Activated naive CD4-positive, alpha-beta T cell treated with anti-CD3 and anti-CD28 coated beads for 36 hours (primary cell): ENCODE measurements around the gene PLEKHG3. TPM values are rescaled to one million over a fixed set of nuclear protein-coding genes. Genes with fewer than 3 reads are reported as not detected.

Experiments used
- CTCF ChIA-PET: fragments of 350-600 bp; sonication (Branson Sonifier 250); formaldehyde crosslinking; loops from one replicate; lab custom pipeline; 2021; ENCODE audit warnings: antibody characterized with exemption; lab: Charles Lee
- DNase-seq: peaks from one replicate; pipeline ENCODE4 v3.0.0-alpha.2; 2020
- H3K27ac Mint-ChIP-seq: one replicate; pipeline ENCODE4 v1.8.0; 2021; ENCODE audit warnings: mild to moderate bottlenecking, mixed read lengths
- H3K27me3 Mint-ChIP-seq: one replicate; pipeline ENCODE4 v1.8.0; 2021; ENCODE audit warnings: low read depth, mixed read lengths
- H3K36me3 Mint-ChIP-seq: one replicate; pipeline ENCODE4 v1.8.0; 2021; ENCODE audit warnings: low read depth, mixed read lengths
- H3K4me1 Mint-ChIP-seq: one replicate; pipeline ENCODE4 v1.8.0; 2021; ENCODE audit warnings: low read depth, mixed read lengths
- H3K4me3 Mint-ChIP-seq: one replicate; pipeline ENCODE4 v1.8.0; 2021; ENCODE audit warnings: mild to moderate bottlenecking, moderate library complexity, mixed read lengths
- H3K9me3 Mint-ChIP-seq: one replicate; pipeline ENCODE4 v1.8.0; 2021; ENCODE audit warnings: mixed read lengths
- intact Hi-C: fragments of 100-400 bp; cut with micrococcal nuclease; formaldehyde crosslinking; loops from one replicate; pipeline ENCODE4 v1.15.1; 2023
- total RNA-seq, 2 experiments: library from RNA; stranded (reverse); gene quantifications; one replicate each; pipeline ENCODE4 v1.2.3, GENCODE V29; 2021

PLEKHG3 gene
- total RNA-seq, 2 experiments from 2014 or later = 0.48 to 1.1 TPM

- intact Hi-C loops = no loop called here
- no peak for DNase-seq
- H3K27me3 Mint-ChIP-seq = no peaks in the 10 kb centered on the region
- no peaks in the 10 kb centered on the region for H3K36me3 Mint-ChIP-seq
- CTCF ChIA-PET = interaction anchor here (0.7 to 8.5 kb wide), 4 partner anchors 13 to 215 kb away, joined by 3 to 67 read pairs (median 4); no protein-coding TSS in a partner anchor
- no peak overlapping the region for H3K4me3 Mint-ChIP-seq
- H3K4me1 Mint-ChIP-seq = peaks cover 16% of the 10 kb centered on the region
- no peaks in the 10 kb centered on the region for H3K9me3 Mint-ChIP-seq
- no peak overlapping the region for H3K27ac Mint-ChIP-seq
Measured at GRCh38 chr14:64676410-64677008, 27.7 kb upstream of the PLEKHG3 start.

- CTCF ChIA-PET = interaction anchor here (1.2 kb wide), 1 partner anchor 89 kb away, joined by 3 read pairs; no protein-coding TSS in a partner anchor
- H3K9me3 Mint-ChIP-seq = no peaks in the 10 kb centered on the region
- DNase-seq = no peak
- no peaks in the 10 kb centered on the region for H3K4me1 Mint-ChIP-seq
- no peak overlapping the region for H3K4me3 Mint-ChIP-seq
- no peaks in the 10 kb centered on the region for H3K36me3 Mint-ChIP-seq
- intact Hi-C loops = no loop called here
- no peaks in the 10 kb centered on the region for H3K27me3 Mint-ChIP-seq
- no peak overlapping the region for H3K27ac Mint-ChIP-seq
Measured at GRCh38 chr14:64680013-64680713, 24.1 kb upstream of the PLEKHG3 start.

GRCh38 chr14:64680714-64681065, 23.5 kb upstream of the PLEKHG3 start:
- CTCF ChIA-PET = no interaction called here
- Mint-ChIP-seq H3K4me3 (no peak overlapping the region), H3K36me3 (no peaks in the 10 kb centered on the region), H3K4me1 (no peaks in the 10 kb centered on the region), H3K27ac (no peak overlapping the region), H3K9me3 (no peaks in the 10 kb centered on the region), H3K27me3 (no peaks in the 10 kb centered on the region)
- intact Hi-C loops = no loop called here
- no peak for DNase-seq

GRCh38 chr14:64681796-64682710, 22.2 kb upstream of the PLEKHG3 start:
- no peaks in the 10 kb centered on the region for H3K36me3 Mint-ChIP-seq
- no peak overlapping the region for H3K27ac Mint-ChIP-seq
- intact Hi-C loops = no loop called here
- CTCF ChIA-PET = interaction anchor here (1.5 kb wide), 1 partner anchor 11 kb away, joined by 6 read pairs; no protein-coding TSS in a partner anchor
- no peaks in the 10 kb centered on the region for H3K4me1 Mint-ChIP-seq
- H3K9me3 Mint-ChIP-seq = no peaks in the 10 kb centered on the region
- no peak overlapping the region for H3K4me3 Mint-ChIP-seq
- H3K27me3 Mint-ChIP-seq = no peaks in the 10 kb centered on the region
- DNase-seq = no peak

- CTCF ChIA-PET = interaction anchor here (1.5 kb wide), 1 partner anchor 12 kb away, joined by 6 read pairs; no protein-coding TSS in a partner anchor
- no peak overlapping the region for H3K27ac Mint-ChIP-seq
- no peak for DNase-seq
- no peaks in the 10 kb centered on the region for H3K27me3 Mint-ChIP-seq
- no peaks in the 10 kb centered on the region for H3K36me3 Mint-ChIP-seq
- H3K9me3 Mint-ChIP-seq = no peaks in the 10 kb centered on the region
- intact Hi-C loops = no loop called here
- no peaks in the 10 kb centered on the region for H3K4me1 Mint-ChIP-seq
- H3K4me3 Mint-ChIP-seq = no peak overlapping the region
Measured at GRCh38 chr14:64682843-64683242, 21.4 kb upstream of the PLEKHG3 start.

DNA sequence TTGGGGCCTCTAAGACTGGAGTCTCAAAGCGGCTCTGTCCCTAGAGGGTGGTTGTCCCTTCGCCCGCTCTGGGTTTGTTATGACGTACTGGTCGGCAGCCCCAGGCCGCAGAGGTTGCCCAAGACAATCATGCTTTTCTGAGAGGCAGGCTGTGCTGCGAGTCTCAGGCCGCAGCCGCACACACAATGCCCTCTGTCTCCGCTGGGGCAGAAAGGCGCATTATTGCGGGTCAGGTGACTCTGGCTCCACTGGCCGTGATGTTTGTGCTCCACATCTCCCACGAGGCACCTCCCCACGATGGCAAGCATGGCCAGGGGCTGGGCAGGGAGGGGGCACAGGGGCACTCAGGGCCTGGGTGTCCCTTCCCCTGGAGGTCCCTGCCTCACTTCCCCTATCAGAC, 21.0 kb upstream of the PLEKHG3 start:
- H3K27me3 Mint-ChIP-seq = no peaks in the 10 kb centered on the region
- H3K9me3 Mint-ChIP-seq = no peaks in the 10 kb centered on the region
- H3K36me3 Mint-ChIP-seq = no peaks in the 10 kb centered on the region
- H3K4me3 Mint-ChIP-seq = no peak overlapping the region
- intact Hi-C loops = no loop called here
- H3K4me1 Mint-ChIP-seq = no peaks in the 10 kb centered on the region
- no peak for DNase-seq
- H3K27ac Mint-ChIP-seq = no peak overlapping the region
- CTCF ChIA-PET = interaction anchor here (1.5 kb wide), 1 partner anchor 12 kb away, joined by 6 read pairs; no protein-coding TSS in a partner anchor

GRCh38 chr14:64684091-64684490, 20.1 kb upstream of the PLEKHG3 start:
- CTCF ChIA-PET = no interaction called here
- H3K27me3 Mint-ChIP-seq = no peaks in the 10 kb centered on the region
- H3K27ac Mint-ChIP-seq = no peak overlapping the region
- H3K36me3 Mint-ChIP-seq = no peaks in the 10 kb centered on the region
- no peaks in the 10 kb centered on the region for H3K4me1 Mint-ChIP-seq
- H3K9me3 Mint-ChIP-seq = no peaks in the 10 kb centered on the region
- DNase-seq = no peak
- intact Hi-C loops = no loop called here
- H3K4me3 Mint-ChIP-seq = no peak overlapping the region

GRCh38 chr14:64685371-64686281, 18.6 kb upstream of the PLEKHG3 start:
- H3K4me1 Mint-ChIP-seq = no peaks in the 10 kb centered on the region
- CTCF ChIA-PET = interaction anchor here (0.7 kb wide), 1 partner anchor 177 kb away, joined by 4 read pairs; no protein-coding TSS in a partner anchor
- no peaks in the 10 kb centered on the region for H3K27me3 Mint-ChIP-seq

DNA sequence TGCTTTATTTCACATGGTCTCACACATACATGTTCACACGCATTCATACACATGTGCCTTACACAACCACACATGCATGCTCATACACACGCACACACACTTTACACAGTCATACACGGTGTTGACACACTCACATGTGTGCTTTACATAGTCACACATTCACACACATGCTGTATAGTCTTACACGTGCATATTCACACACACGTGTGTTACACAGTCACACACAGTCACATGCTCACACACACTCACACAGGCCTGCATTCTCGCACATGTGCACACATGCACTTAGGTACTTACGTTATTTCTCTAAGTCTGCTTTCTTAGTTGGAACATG, 18.0 kb upstream of the PLEKHG3 start:
- intact Hi-C loops = no loop called here
- Mint-ChIP-seq H3K36me3 (no peaks in the 10 kb centered on the region), H3K4me1 (no peaks in the 10 kb centered on the region), H3K27ac (no peak overlapping the region), H3K9me3 (no peaks in the 10 kb centered on the region), H3K27me3 (no peaks in the 10 kb centered on the region), H3K4me3 (no peak overlapping the region)
- no peak for DNase-seq
- CTCF ChIA-PET = no interaction called here

More at GRCh38 chr14:64685371-64686281, 18.6 kb upstream of the PLEKHG3 start:
- intact Hi-C loops = no loop called here
- no peak for DNase-seq
- Mint-ChIP-seq H3K4me3 (no peak overlapping the region), H3K9me3 (no peaks in the 10 kb centered on the region), H3K36me3 (no peaks in the 10 kb centered on the region), H3K27ac (no peak overlapping the region)

GRCh38 chr14:64688031-64688430, 16.2 kb upstream of the PLEKHG3 start:
- no peak overlapping the region for H3K4me3 Mint-ChIP-seq
- intact Hi-C loops = no loop called here
- no peaks in the 10 kb centered on the region for H3K36me3 Mint-ChIP-seq
- no peaks in the 10 kb centered on the region for H3K4me1 Mint-ChIP-seq
- no peak for DNase-seq
- H3K27me3 Mint-ChIP-seq = no peaks in the 10 kb centered on the region
- H3K9me3 Mint-ChIP-seq = no peaks in the 10 kb centered on the region
- CTCF ChIA-PET = no interaction called here
- H3K27ac Mint-ChIP-seq = no peak overlapping the region

DNA sequence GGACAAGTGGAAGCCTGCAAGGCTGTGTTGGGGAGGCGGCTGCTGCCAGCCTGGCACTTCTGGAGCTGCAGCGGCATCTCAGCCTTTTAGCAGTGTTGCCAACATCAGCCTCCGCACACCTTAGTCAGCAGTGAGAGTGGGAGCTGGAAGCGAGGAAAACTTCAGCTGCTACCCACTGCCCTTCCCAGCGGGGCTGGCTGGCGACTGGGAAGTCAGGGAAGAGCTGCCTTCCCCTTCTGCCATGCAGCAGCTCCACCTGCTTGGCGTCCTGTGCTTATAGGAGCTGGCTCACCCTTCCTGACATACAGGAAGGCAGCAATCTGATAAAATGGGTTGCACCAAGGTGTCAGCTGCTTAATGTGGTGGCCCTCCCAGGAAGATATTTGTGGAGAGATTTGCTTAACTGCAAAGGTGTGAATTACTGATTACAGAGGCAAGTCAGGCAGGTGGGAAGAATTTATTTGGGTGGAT, 15.4 kb upstream of the PLEKHG3 start:
- Mint-ChIP-seq H3K4me1 (no peaks in the 10 kb centered on the region), H3K4me3 (no peak overlapping the region), H3K36me3 (no peaks in the 10 kb centered on the region), H3K9me3 (no peaks in the 10 kb centered on the region), H3K27me3 (no peaks in the 10 kb centered on the region), H3K27ac (no peak overlapping the region)
- DNase-seq = no peak
- intact Hi-C loops = no loop called here
- CTCF ChIA-PET = interaction anchor here (0.6 to 1.1 kb wide), 2 partner anchors 77 to 203 kb away, joined by 3 read pairs; no protein-coding TSS in a partner anchor
